ENCODE measurements around the gene DOCK3.
"Not testable (repeated sequence)": the region's sequence is repeated elsewhere in the genome, so short reads cannot be mapped to it uniquely, and the experiment has no call there.

DOCK3 gene

GRCh38 chr3:50953825-50954414 lies 279.2 kb downstream of the DOCK3 start:
- DNase-seq, result no peak

GRCh38 chr3:50961386-50961785 lies 286.7 kb downstream of the DOCK3 start:
- H3K27me3 ChIP-seq (ENCODE audit: insufficient read depth, low read depth, severe bottlenecking), result no peaks in the 10 kb centered on the region
- H3K27ac ChIP-seq, result no peak overlapping the region
- no peak for DNase-seq
- H3K9me3 ChIP-seq (ENCODE audit: severe bottlenecking), result no peaks in the 10 kb centered on the region
- TF ChIP-seq CTCF (IDR thresholded peaks at IDR 0.05; ENCODE audit: low read depth, low read length), result no peak
- H3K36me3 ChIP-seq, result no peaks in the 10 kb centered on the region
- H3K4me3 ChIP-seq (ENCODE audit: low read depth, low read length), result no peak overlapping the region

More at GRCh38 chr3:50953825-50954414, 279.2 kb downstream of the DOCK3 start:
- Histone ChIP-seq H3K9me3 (ENCODE audit: severe bottlenecking) (no peaks in the 10 kb centered on the region), H3K27me3 (ENCODE audit: insufficient read depth, low read depth, severe bottlenecking) (no peaks in the 10 kb centered on the region), H3K4me3 (ENCODE audit: low read depth, low read length) (no peak overlapping the region), H3K36me3 (no peaks in the 10 kb centered on the region), H3K27ac (no peak overlapping the region)
- TF ChIP-seq CTCF (IDR thresholded peaks at IDR 0.05; ENCODE audit: low read depth, low read length), result no peak

GRCh38 chr3:50971487-50971924 lies 296.8 kb downstream of the DOCK3 start:
- no peaks in the 10 kb centered on the region for H3K9me3 ChIP-seq (ENCODE audit: severe bottlenecking)
- no peaks in the 10 kb centered on the region for H3K36me3 ChIP-seq
- peak; percentile 63 for DNase-seq
- no peak overlapping the region for H3K4me3 ChIP-seq (ENCODE audit: low read depth, low read length)
- no peaks in the 10 kb centered on the region for H3K27me3 ChIP-seq (ENCODE audit: insufficient read depth, low read depth, severe bottlenecking)
- no peak overlapping the region for H3K27ac ChIP-seq
- peak; percentile 76 for TF ChIP-seq CTCF (IDR thresholded peaks at IDR 0.05; ENCODE audit: low read depth, low read length)

GRCh38 chr3:50972029-50972428 lies 297.3 kb downstream of the DOCK3 start:
- no peak overlapping the region for H3K27ac ChIP-seq
- no peak for DNase-seq
- no peaks in the 10 kb centered on the region for H3K9me3 ChIP-seq (ENCODE audit: severe bottlenecking)
- H3K27me3 ChIP-seq (ENCODE audit: insufficient read depth, low read depth, severe bottlenecking), result no peaks in the 10 kb centered on the region
- H3K36me3 ChIP-seq, result no peaks in the 10 kb centered on the region
- H3K4me3 ChIP-seq (ENCODE audit: low read depth, low read length), result no peak overlapping the region
- TF ChIP-seq CTCF (IDR thresholded peaks at IDR 0.05; ENCODE audit: low read depth, low read length), result no peak

GRCh38 chr3:50978586-50978985 lies 303.9 kb downstream of the DOCK3 start:
- not testable (repeated sequence) for H3K36me3 ChIP-seq; H3K27me3 ChIP-seq (ENCODE audit: insufficient read depth, low read depth, severe bottlenecking); H3K4me3 ChIP-seq (ENCODE audit: low read depth, low read length); DNase-seq; H3K27ac ChIP-seq; H3K9me3 ChIP-seq (ENCODE audit: severe bottlenecking)

GRCh38 chr3:50978991-50979667 lies 304.4 kb downstream of the DOCK3 start:
- H3K27me3 ChIP-seq (ENCODE audit: insufficient read depth, low read depth, severe bottlenecking), result no peaks in the 10 kb centered on the region
- no peak overlapping the region for H3K27ac ChIP-seq
- H3K36me3 ChIP-seq, result no peaks in the 10 kb centered on the region
- no peak overlapping the region for H3K4me3 ChIP-seq (ENCODE audit: low read depth, low read length)
- DNase-seq, result no peak
- peak; percentile 15; the same call in 1 of the 2 replicates for TF ChIP-seq CTCF (IDR thresholded peaks at IDR 0.05; ENCODE audit: low read depth, low read length)
- H3K9me3 ChIP-seq (ENCODE audit: severe bottlenecking), result no peaks in the 10 kb centered on the region
